Liver (tissue), 9 donors: Measurements from ENCODE around the gene ASIC3. TPM values are rescaled to one million over a fixed set of nuclear protein-coding genes. Genes with fewer than 3 reads are reported as not detected.
"Not testable (repeated sequence)": the region's sequence is repeated elsewhere in the genome, so short reads cannot be mapped to it uniquely, and the experiment has no call there.

Source experiments
- DNase-seq: peaks from one replicate; pipeline ENCODE4 v3.0.0-alpha.2; 2017; ENCODE audit warnings: low spot score
- H3K27ac ChIP-seq, 2 donors: one replicate each; pipeline ENCODE4 v1.7.0; 2013; ENCODE audit warnings: inconsistent platforms in 2 of 2, low read length in 2 of 2, control low read depth in 1 of 2, low read depth in 1 of 2, mild to moderate bottlenecking in 1 of 2
- H3K27me3 ChIP-seq, 4 donors: one replicate each; pipeline versions ENCODE4 v1.6.1 to v1.7.0; 2013; ENCODE audit warnings: low read length in 3 of 4, inconsistent platforms in 1 of 4, mild to moderate bottlenecking in 1 of 4, moderate library complexity in 1 of 4; ENCODE audit not compliant: control insufficient read depth in 4 of 4, insufficient read depth in 4 of 4
- H3K36me3 ChIP-seq, 4 donors: one replicate each; pipeline versions ENCODE4 v1.6.1 to v1.7.0; 2013; ENCODE audit warnings: low read length in 3 of 4, mild to moderate bottlenecking in 3 of 4, low read depth in 1 of 4, moderate library complexity in 1 of 4; ENCODE audit not compliant: control insufficient read depth in 4 of 4, insufficient read depth in 3 of 4
- H3K4me1 ChIP-seq, 4 donors: one replicate each; pipeline versions ENCODE4 v1.6.1 to v1.7.0; 2013; ENCODE audit warnings: low read length in 3 of 4, mild to moderate bottlenecking in 3 of 4, moderate library complexity in 1 of 4; ENCODE audit not compliant: control insufficient read depth in 4 of 4, insufficient read depth in 4 of 4
- H3K4me3 ChIP-seq, 3 donors: one replicate each; pipeline versions ENCODE4 v1.6.1 to v1.7.0; 2013; ENCODE audit warnings: low read length in 3 of 3, control low read depth in 1 of 3, low read depth in 1 of 3, mild to moderate bottlenecking in 1 of 3
- H3K9ac ChIP-seq, 2 donors: one replicate each; pipeline ENCODE4 v1.7.0; 2013; ENCODE audit warnings: low read length in 2 of 2, mild to moderate bottlenecking in 2 of 2, moderate library complexity in 2 of 2, control low read depth in 1 of 2, low read depth in 1 of 2
- H3K9me3 ChIP-seq, 4 donors: one replicate each; pipeline versions ENCODE4 v1.6.1 to v1.7.0; 2013; ENCODE audit warnings: low read length in 3 of 4; ENCODE audit not compliant: control insufficient read depth in 4 of 4
- FOXA1 ChIP-seq: IDR thresholded peaks from 2 replicates; pipeline ENCODE4 v1.6.1; 2016; ENCODE audit warnings: antibody characterized with exemption
- HNF4A ChIP-seq, 2 donors: conservative IDR thresholded peaks; 2 replicates each; pipeline ENCODE4 v1.6.1; 2016; ENCODE audit warnings: antibody characterized with exemption in 2 of 2, mild to moderate bottlenecking in 2 of 2
- RAD21 ChIP-seq, 2 donors: IDR thresholded peaks; 2 replicates each; pipeline ENCODE4 v1.6.1; 2016; ENCODE audit warnings: antibody characterized with exemption in 2 of 2, mild to moderate bottlenecking in 2 of 2
- REST ChIP-seq: IDR thresholded peaks from 2 replicates; pipeline ENCODE4 v1.6.1; 2016; ENCODE audit warnings: antibody characterized with exemption, mild to moderate bottlenecking
- RXRA ChIP-seq, 2 donors: IDR thresholded peaks; 2 replicates each; pipeline ENCODE4 v1.6.1; 2017 to 2018; ENCODE audit warnings: antibody characterized with exemption in 2 of 2, mild to moderate bottlenecking in 1 of 2
- SP1 ChIP-seq: IDR thresholded peaks from 2 replicates; pipeline ENCODE4 v1.6.1; 2018; ENCODE audit warnings: antibody characterized with exemption, mild to moderate bottlenecking
- WGBS: extraction: QIAGEN DNeasy Blood & Tissue Kit; methylation state at CpG from one replicate; pipeline ENCODE4 v1.1.7; 2013; 5-methylcytosine and 5-hydroxymethylcytosine counted together
- polyA plus RNA-seq, 2 donors: library from polyadenylated mRNA; stranded (reverse) in 1 of 2; unstranded in 1 of 2; fragments of 200-250 nt in 1 of 2; fragments of >200 nt in 1 of 2; fragmentation: Nextera tagmentation in 1 of 2; extraction: Ambion mirVana in 1 of 2; gene quantifications; one replicate each; pipeline versions ENCODE4 v1.2.1 to v1.2.3, GENCODE V29; 2013 to 2015
- total RNA-seq, 2 donors: library from RNA; depleted of rRNA; stranded (reverse); fragments of >200 nt; gene quantifications; one replicate each; pipeline ENCODE4 v1.2.3, GENCODE V29; 2014
- donor health status: healthy.
- donor health status: healthy.
- donor health status: healthy.
- donor health status: healthy.
- donor health status: healthy.

ASIC3 gene
- total and polyA plus RNA-seq, 4 donors = 0.05 to 1.0 (median 0.39) TPM

- TF ChIP-seq HNF4A (conservative IDR thresholded peaks at IDR 0.05) = no peak
These were observed 8.3 kb upstream of the ASIC3 start (continued) for GRCh38 chr7:151039850-151040548.

GRCh38 chr7:151040616-151041375, 7.5 kb upstream of the ASIC3 start:
- 96% methylated on average over 30 of the region's 30 CpGs for WGBS
- H3K27me3 ChIP-seq = no peaks in the 10 kb centered on the region
- H3K36me3 ChIP-seq = peaks cover 0 to 25% (median 1%) of the 10 kb centered on the region in 4 donors
- no peak for DNase-seq
- H3K9ac ChIP-seq = no peak overlapping the region
- H3K9me3 ChIP-seq = no peaks in the 10 kb centered on the region
- H3K4me3 ChIP-seq = no peak overlapping the region
- peaks cover 0 to 5% (median 0%) of the 10 kb centered on the region in 4 donors for H3K4me1 ChIP-seq
- TF ChIP-seq SP1 (no peak), FOXA1 (no peak)
- H3K27ac ChIP-seq = no peak overlapping the region

- H3K9me3 ChIP-seq, H3K4me1 ChIP-seq, H3K4me3 ChIP-seq, H3K27me3 ChIP-seq, H3K9ac ChIP-seq, DNase-seq, H3K27ac ChIP-seq: not testable (repeated sequence)
- WGBS = 87% methylated on average over 10 of the region's 10 CpGs
- peaks cover 0 to 13% (median 0%) of the 10 kb centered on the region in 4 donors for H3K36me3 ChIP-seq
These were observed 4.9 kb upstream of the ASIC3 start for GRCh38 chr7:151043449-151043848.

- Histone ChIP-seq H3K9me3 (no peaks in the 10 kb centered on the region), H3K27me3 (no peaks in the 10 kb centered on the region), H3K9ac (no peak overlapping the region), H3K36me3 (peaks cover 0 to 13% (median 0%) of the 10 kb centered on the region in 4 donors), H3K27ac (no peak overlapping the region), H3K4me3 (no peak overlapping the region), H3K4me1 (peaks cover 0 to under 1% (median 0%) of the 10 kb centered on the region in 4 donors)
- no peak for DNase-seq
- no peak for TF ChIP-seq RAD21 (IDR thresholded peaks at IDR 0.05)
- TF ChIP-seq REST = no peak
- TF ChIP-seq HNF4A (conservative IDR thresholded peaks at IDR 0.05) = no peak
- TF ChIP-seq RXRA (IDR thresholded peaks at IDR 0.05) = no peak
- WGBS = 95% methylated on average over 20 of the region's 20 CpGs
These were observed 4.4 kb upstream of the ASIC3 start for GRCh38 chr7:151043959-151044358.
